GM18505 (cell line): ENCODE results near the gene CXCL1.

Experiments used
- ATAC-seq: cut with Tn5 transposase; IDR thresholded peaks from one replicate; pipeline ENCODE4 v1.9.1; 2021; ENCODE audit not compliant: unreplicated experiment
- POLR2A ChIP-seq: IDR thresholded peaks from 4 replicates; pipeline ENCODE4 v1.6.1; 2011; ENCODE audit warnings: borderline replicate concordance; ENCODE audit not compliant: insufficient read depth, insufficient read length; ENCODE audit errors: extremely low read depth

CXCL1 gene

GRCh38 chr4:73859614-73860088, 9.5 kb upstream of the CXCL1 start:
- no peak for TF ChIP-seq POLR2A
- no peak for ATAC-seq

- ATAC-seq = no peak
- TF ChIP-seq POLR2A = no peak
Observed at GRCh38 chr4:73860181-73860580, 9.0 kb upstream of the CXCL1 start.

- no peak for ATAC-seq
- TF ChIP-seq POLR2A = no peak
Observed at GRCh38 chr4:73860917-73861316, 8.3 kb upstream of the CXCL1 start.

- TF ChIP-seq POLR2A = no peak
- ATAC-seq = no peak
Observed at GRCh38 chr4:73862322-73862721, 6.9 kb upstream of the CXCL1 start.

GRCh38 chr4:73864365-73864764, 4.8 kb upstream of the CXCL1 start:
- no peak for ATAC-seq
- no peak for TF ChIP-seq POLR2A

GRCh38 chr4:73864961-73865360, 4.2 kb upstream of the CXCL1 start:
- ATAC-seq = no peak
- no peak for TF ChIP-seq POLR2A

- no peak for ATAC-seq
- TF ChIP-seq POLR2A = no peak
Observed at GRCh38 chr4:73865431-73866096, 3.6 kb upstream of the CXCL1 start.

GRCh38 chr4:73866246-73866645, 2.9 kb upstream of the CXCL1 start:
- ATAC-seq = no peak
- no peak for TF ChIP-seq POLR2A

- ATAC-seq = no peak
- no peak for TF ChIP-seq POLR2A
Observed at GRCh38 chr4:73867783-73868182, 1.4 kb upstream of the CXCL1 start.

GRCh38 chr4:73868206-73869129, 725 bp upstream of the CXCL1 start:
- TF ChIP-seq POLR2A = no peak
- no peak for ATAC-seq

- TF ChIP-seq POLR2A = no peak
Observed at GRCh38 chr4:73870260-73870659, 1.1 kb downstream of the CXCL1 start.

GRCh38 chr4:73870768-73871167, 1.6 kb downstream of the CXCL1 start:
- TF ChIP-seq POLR2A = no peak
- ATAC-seq = no peak

More at GRCh38 chr4:73870260-73870659, 1.1 kb downstream of the CXCL1 start:
- ATAC-seq = no peak

GRCh38 chr4:73871511-73872310, 2.5 kb downstream of the CXCL1 start:
- TF ChIP-seq POLR2A = no peak
- ATAC-seq = no peak
